SK-N-SH (cell line): ENCODE measurements around the gene COMMD10. TPM values are rescaled to one million over a fixed set of nuclear protein-coding genes. Genes with fewer than 3 reads are reported as not detected.

ENCODE experiments used
- CTCF ChIA-PET: fragments of 300-600, 350-600 bp; formaldehyde crosslinking; extraction: SDS; loops from one replicate; lab custom pipeline; 2021; lab: Yijun Ruan, JAX
- POLR2A ChIA-PET: fragments of 350-600 bp; sonication (Branson Sonifier 250); formaldehyde crosslinking; extraction: SDS; loops from one replicate; lab custom pipeline; 2020; ENCODE audit warnings: antibody characterized with exemption, inconsistent platforms; lab: Yijun Ruan, JAX
- DNase-seq: peaks from one replicate; pipeline ENCODE4 v3.0.0; 2012
- H2AFZ ChIP-seq: fragments of 200-600 bp; sonication (generic); 2 replicates; pipeline ENCODE4 v1.8.1; 2016; ENCODE audit warnings: antibody characterized with exemption, mild to moderate bottlenecking, low read depth
- H3F3A ChIP-seq: fragments of 200-600 bp; sonication (generic); replicated peaks from 2 replicates; pipeline ENCODE3; 2016; ENCODE audit warnings: antibody characterized with exemption, mild to moderate bottlenecking; ENCODE audit not compliant: insufficient read depth
- H3K27ac ChIP-seq, 2 experiments: fragments of 200-500 bp in 1 of 2; fragments of 200-600 bp in 1 of 2; sonication (Bioruptor generic) in 1 of 2; sonication (generic), shearing (Covaris generic) in 1 of 2; 2 replicates each; pipeline versions ENCODE4 v1.5.1 to v1.6.1; 2014 to 2016; ENCODE audit warnings: low read depth in 2 of 2, inconsistent platforms in 1 of 2, low read length in 1 of 2, mild to moderate bottlenecking in 1 of 2, mixed read lengths in 1 of 2
- H3K27me3 ChIP-seq: fragments of 200-600 bp; sonication (generic), shearing (Covaris generic); 2 replicates; pipeline ENCODE4 v1.6.1; 2016; ENCODE audit warnings: mixed run types; ENCODE audit not compliant: insufficient read depth
- H3K36me3 ChIP-seq, 2 experiments: fragments of 200-500 bp in 1 of 2; fragments of 200-600 bp in 1 of 2; sonication (Bioruptor generic) in 1 of 2; sonication (generic) in 1 of 2; replicated peaks in 1 of 2; 2 replicates each; pipeline versions ENCODE3 to v1.5.1; 2014 to 2016; ENCODE audit warnings: low read length in 1 of 2, mild to moderate bottlenecking in 1 of 2; ENCODE audit not compliant: insufficient read depth in 2 of 2, control insufficient read depth in 1 of 2
- H3K4me1 ChIP-seq, 2 experiments: fragments of 200-500 bp in 1 of 2; fragments of 200-600 bp in 1 of 2; sonication (Bioruptor generic) in 1 of 2; sonication (generic), shearing (Covaris generic) in 1 of 2; 2 replicates each; pipeline versions ENCODE4 v1.5.1 to v1.6.1; 2014 to 2016; ENCODE audit warnings: low read depth in 1 of 2, low read length in 1 of 2, mixed run types in 1 of 2; ENCODE audit not compliant: insufficient read depth in 2 of 2, control insufficient read depth in 1 of 2
- H3K4me2 ChIP-seq: fragments of 200-600 bp; sonication (generic), shearing (Covaris generic); 2 replicates; pipeline ENCODE4 v1.6.1; 2017; ENCODE audit warnings: mixed run types
- H3K4me3 ChIP-seq, 2 experiments: fragments of 200-500 bp in 1 of 2; fragments of 200-600 bp in 1 of 2; sonication (Bioruptor generic) in 1 of 2; sonication (generic), shearing (Covaris generic) in 1 of 2; 2 replicates each; pipeline versions ENCODE4 v1.5.1 to v1.8.1; 2014 to 2016; ENCODE audit warnings: low read depth in 2 of 2, inconsistent platforms in 1 of 2, low read length in 1 of 2, mild to moderate bottlenecking in 1 of 2, mixed read lengths in 1 of 2, moderate library complexity in 1 of 2
- H3K79me2 ChIP-seq: fragments of 200-600 bp; sonication (generic); 2 replicates; pipeline ENCODE4 v1.8.1; 2017; ENCODE audit warnings: mild to moderate bottlenecking; ENCODE audit not compliant: insufficient read depth
- H3K9ac ChIP-seq: fragments of 200-600 bp; sonication (generic); 2 replicates; pipeline ENCODE4 v1.6.1; 2017; ENCODE audit warnings: mixed run types
- H3K9me2 ChIP-seq: fragments of 200-600 bp; sonication (generic); 2 replicates; pipeline ENCODE4 v1.6.1; 2017; ENCODE audit warnings: mixed run types
- H3K9me3 ChIP-seq: fragments of 200-600 bp; sonication (generic); 2 replicates; pipeline ENCODE4 v1.6.1; 2017; ENCODE audit warnings: mixed run types, mild to moderate bottlenecking, moderate library complexity
- H4K20me1 ChIP-seq: fragments of 200-600 bp; sonication (generic); 2 replicates; pipeline ENCODE4 v1.6.1; 2017; ENCODE audit warnings: mild to moderate bottlenecking, mixed run types; ENCODE audit not compliant: insufficient read depth
- EP300 ChIP-seq, 2 experiments: IDR thresholded peaks; 2 replicates each; pipeline versions ENCODE4 v1.4.0 to v1.6.1; 2012; ENCODE audit warnings: borderline replicate concordance in 1 of 2, low read depth in 1 of 2, low read length in 1 of 2
- EZH2phosphoT487 ChIP-seq: fragments of 200-600 bp; sonication (generic); IDR thresholded peaks from 2 replicates; pipeline ENCODE4 v1.6.1; 2017; ENCODE audit warnings: low read depth, mixed run types, mild to moderate bottlenecking, antibody characterized with exemption, moderate library complexity, borderline replicate concordance
- FOSL2 ChIP-seq: IDR thresholded peaks from 2 replicates; pipeline ENCODE4 v1.4.0; 2012; ENCODE audit warnings: low read depth, mild to moderate bottlenecking, moderate library complexity, borderline replicate concordance
- GABPA ChIP-seq: IDR thresholded peaks from 2 replicates; pipeline ENCODE4 v1.4.0; 2012; ENCODE audit warnings: low read depth, mild to moderate bottlenecking
- GATA2 ChIP-seq: sonication (generic); formaldehyde crosslinking; IDR thresholded peaks from 2 replicates; pipeline ENCODE4 v1.5.0; 2020; ENCODE audit warnings: mild to moderate bottlenecking, missing genetic modification reagents
- JUND ChIP-seq: IDR thresholded peaks from 2 replicates; pipeline ENCODE4 v1.4.0; 2012
- NFIC ChIP-seq: IDR thresholded peaks from 2 replicates; pipeline ENCODE4 v1.4.0; 2012; ENCODE audit warnings: borderline replicate concordance
- NRF1 ChIP-seq: IDR thresholded peaks from 2 replicates; pipeline ENCODE4 v1.6.1; 2012; ENCODE audit warnings: low read depth, mild to moderate bottlenecking, low read length
- RCOR1 ChIP-seq: fragments of 150-350 bp; IDR thresholded peaks from 2 replicates; pipeline ENCODE4 v1.6.1; 2017; ENCODE audit warnings: antibody characterized with exemption, low read length
- RFX5 ChIP-seq: IDR thresholded peaks from 2 replicates; pipeline ENCODE4 v1.6.1; 2012; ENCODE audit warnings: mild to moderate bottlenecking, improper control_type of control experiment, low read length
- RXRA ChIP-seq: IDR thresholded peaks from 2 replicates; pipeline ENCODE4 v1.4.0; 2012; ENCODE audit warnings: low read depth, mild to moderate bottlenecking, borderline replicate concordance
- SIN3A ChIP-seq: IDR thresholded peaks from 2 replicates; pipeline ENCODE4 v1.6.1; 2012; ENCODE audit warnings: low read depth, mild to moderate bottlenecking, low read length, moderate library complexity, borderline replicate concordance
- SMC3 ChIP-seq: IDR thresholded peaks from 2 replicates; pipeline ENCODE4 v1.6.1; 2012; ENCODE audit warnings: low read depth, low read length, improper control_type of control experiment
- TAF1 ChIP-seq: IDR thresholded peaks from 2 replicates; pipeline ENCODE4 v1.6.1; 2012; ENCODE audit warnings: low read depth, mild to moderate bottlenecking, low read length, moderate library complexity, borderline replicate concordance
- TEAD4 ChIP-seq: IDR thresholded peaks from 2 replicates; pipeline ENCODE4 v1.4.0; 2012; ENCODE audit warnings: mild to moderate bottlenecking, borderline replicate concordance; ENCODE audit not compliant: insufficient read depth
- WGBS: methylation state at CpG from one replicate; pipeline ENCODE4 v1.1.6; 2017; ENCODE audit warnings: low lambda C conversion rate; 5-methylcytosine and 5-hydroxymethylcytosine counted together
- polyA plus RNA-seq, 3 experiments: library from polyadenylated mRNA; depleted of rRNA; stranded (reverse); fragments of >200 nt; gene quantifications; 2 replicates each; pipeline ENCODE4 v1.2.3, GENCODE V29; 2012
- TF ChIP-seq, protein P1 (sequence below): IDR thresholded peaks from 2 replicates; pipeline ENCODE4 v1.4.0; 2012; ENCODE audit warnings: low read depth
- TF ChIP-seq, protein P2 (sequence below): fragments of 200-600 bp; sonication (generic); IDR thresholded peaks from 2 replicates; pipeline ENCODE4 v1.6.1; 2017; ENCODE audit warnings: antibody characterized with exemption, mild to moderate bottlenecking, moderate library complexity
- TF ChIP-seq, protein P3 (sequence below): fragments of 150-350 bp; IDR thresholded peaks from 2 replicates; pipeline ENCODE4 v1.6.1; 2016; ENCODE audit warnings: mild to moderate bottlenecking, low read depth, low read length

COMMD10 gene
- polyA plus RNA-seq, 1 of the 3 experiments (the other 2 are of a cell fraction): 9.4 TPM

DNA sequence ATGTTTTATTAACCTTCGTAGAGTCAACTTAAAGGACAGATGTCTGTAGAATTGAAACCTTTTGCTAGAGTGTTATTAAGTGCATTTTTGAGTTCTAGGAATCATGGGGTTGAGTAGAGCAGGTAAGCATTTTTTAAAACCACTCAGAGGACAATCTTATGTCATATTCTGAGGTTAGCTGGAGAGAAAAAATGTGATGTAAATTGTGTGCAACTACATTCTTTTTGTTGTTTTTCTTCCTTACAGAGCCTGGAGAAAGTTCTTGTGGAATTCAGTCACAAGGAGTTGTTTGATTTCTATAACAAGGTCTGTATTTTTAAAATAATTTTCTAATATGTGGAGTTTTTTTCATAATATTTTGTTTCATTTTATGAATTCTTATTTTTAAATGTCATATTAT is 206.4 kb downstream of the COMMD10 start:
- Histone ChIP-seq H3K9ac (no peak overlapping the region), H3K79me2 (no peaks in the 10 kb centered on the region), H3K9me3 (no peaks in the 10 kb centered on the region), H3K27ac (no peak overlapping the region), H3F3A (no peaks in the 10 kb centered on the region), H3K4me3 (no peak overlapping the region), H3K27me3 (no peaks in the 10 kb centered on the region), H2AFZ (no peak overlapping the region), H3K9me2 (no peaks in the 10 kb centered on the region), H4K20me1 (no peaks in the 10 kb centered on the region), H3K4me2 (no peak overlapping the region), H3K4me1 (no peaks in the 10 kb centered on the region; a peak in 1 of 4 replicates), H3K36me3 (peaks cover 0 to 2% of the 10 kb centered on the region in 2 experiments)
- ChIA-PET CTCF (no interaction called here), POLR2A (no interaction called here)
- no peak for DNase-seq
- WGBS: 63% methylated on average over 1 of the region's 1 CpG
- TF ChIP-seq RCOR1 (no peak), SIN3A (no peak), GATA2 (no peak), FOSL2 (no peak), EP300 (IDR thresholded peaks at IDR 0.05; ENCODE audit: borderline replicate concordance in 1 of 2, low read depth in 1 of 2, low read length in 1 of 2) (no peak), RFX5 (no peak), EZH2phosphoT487 (no peak), NFIC (no peak), RXRA (no peak), TAF1 (no peak), SMC3 (no peak), JUND (no peak), TEAD4 (no peak)
- TF ChIP-seq, protein P1, sequence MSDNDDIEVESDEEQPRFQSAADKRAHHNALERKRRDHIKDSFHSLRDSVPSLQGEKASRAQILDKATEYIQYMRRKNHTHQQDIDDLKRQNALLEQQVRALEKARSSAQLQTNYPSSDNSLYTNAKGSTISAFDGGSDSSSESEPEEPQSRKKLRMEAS: no peak
- TF ChIP-seq, protein P2, sequence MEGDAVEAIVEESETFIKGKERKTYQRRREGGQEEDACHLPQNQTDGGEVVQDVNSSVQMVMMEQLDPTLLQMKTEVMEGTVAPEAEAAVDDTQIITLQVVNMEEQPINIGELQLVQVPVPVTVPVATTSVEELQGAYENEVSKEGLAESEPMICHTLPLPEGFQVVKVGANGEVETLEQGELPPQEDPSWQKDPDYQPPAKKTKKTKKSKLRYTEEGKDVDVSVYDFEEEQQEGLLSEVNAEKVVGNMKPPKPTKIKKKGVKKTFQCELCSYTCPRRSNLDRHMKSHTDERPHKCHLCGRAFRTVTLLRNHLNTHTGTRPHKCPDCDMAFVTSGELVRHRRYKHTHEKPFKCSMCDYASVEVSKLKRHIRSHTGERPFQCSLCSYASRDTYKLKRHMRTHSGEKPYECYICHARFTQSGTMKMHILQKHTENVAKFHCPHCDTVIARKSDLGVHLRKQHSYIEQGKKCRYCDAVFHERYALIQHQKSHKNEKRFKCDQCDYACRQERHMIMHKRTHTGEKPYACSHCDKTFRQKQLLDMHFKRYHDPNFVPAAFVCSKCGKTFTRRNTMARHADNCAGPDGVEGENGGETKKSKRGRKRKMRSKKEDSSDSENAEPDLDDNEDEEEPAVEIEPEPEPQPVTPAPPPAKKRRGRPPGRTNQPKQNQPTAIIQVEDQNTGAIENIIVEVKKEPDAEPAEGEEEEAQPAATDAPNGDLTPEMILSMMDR: no peak
- TF ChIP-seq, protein P3, sequence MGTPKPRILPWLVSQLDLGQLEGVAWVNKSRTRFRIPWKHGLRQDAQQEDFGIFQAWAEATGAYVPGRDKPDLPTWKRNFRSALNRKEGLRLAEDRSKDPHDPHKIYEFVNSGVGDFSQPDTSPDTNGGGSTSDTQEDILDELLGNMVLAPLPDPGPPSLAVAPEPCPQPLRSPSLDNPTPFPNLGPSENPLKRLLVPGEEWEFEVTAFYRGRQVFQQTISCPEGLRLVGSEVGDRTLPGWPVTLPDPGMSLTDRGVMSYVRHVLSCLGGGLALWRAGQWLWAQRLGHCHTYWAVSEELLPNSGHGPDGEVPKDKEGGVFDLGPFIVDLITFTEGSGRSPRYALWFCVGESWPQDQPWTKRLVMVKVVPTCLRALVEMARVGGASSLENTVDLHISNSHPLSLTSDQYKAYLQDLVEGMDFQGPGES: no peak

DNA sequence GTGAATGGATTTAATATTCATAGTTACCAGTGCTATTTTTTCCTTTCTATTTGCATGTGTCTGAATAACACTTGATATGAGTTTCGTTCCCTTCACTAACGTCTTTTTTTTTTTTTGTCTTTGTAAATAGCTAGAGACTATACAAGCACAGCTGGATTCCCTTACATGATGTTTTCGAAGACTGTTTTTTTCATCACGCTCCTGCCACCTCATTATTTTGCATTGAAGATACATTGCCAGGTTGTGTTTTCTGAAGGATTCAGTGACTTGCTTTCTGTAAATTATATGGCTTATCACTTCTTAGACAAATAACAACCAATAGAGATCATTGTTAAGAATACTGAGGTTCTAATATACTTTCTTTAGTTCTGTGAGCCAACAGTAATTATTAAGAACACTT is 207.5 kb downstream of the COMMD10 start:
- no peak overlapping the region for H3K27ac ChIP-seq
- H3K9ac ChIP-seq: no peak overlapping the region
- no peak overlapping the region for H3K4me3 ChIP-seq
- H3K79me2 ChIP-seq: no peaks in the 10 kb centered on the region
- ChIA-PET CTCF (interaction anchor here (0.6 kb wide), 2 partner anchors 149 to 252 kb away, joined by 3 read pairs; no protein-coding TSS in a partner anchor), POLR2A (no interaction called here)
- no peaks in the 10 kb centered on the region for H3K9me3 ChIP-seq
- no peak overlapping the region for H3K4me2 ChIP-seq
- no peaks in the 10 kb centered on the region for H3K9me2 ChIP-seq
- no peak overlapping the region for H2AFZ ChIP-seq
- WGBS: 96% methylated on average over 4 of the region's 4 CpGs
- no peak for DNase-seq
- TF ChIP-seq NRF1 (no peak), EZH2phosphoT487 (no peak), GABPA (no peak)
- TF ChIP-seq, protein P2: no peak
- TF ChIP-seq, protein P1: no peak
- H3K36me3 ChIP-seq: peaks cover 0 to 2% of the 10 kb centered on the region in 2 experiments
- H3K4me1 ChIP-seq: no peaks in the 10 kb centered on the region; a peak in 1 of 4 replicates
- no peaks in the 10 kb centered on the region for H3F3A ChIP-seq
- H3K27me3 ChIP-seq: no peaks in the 10 kb centered on the region
- no peaks in the 10 kb centered on the region for H4K20me1 ChIP-seq
